Measurements from ENCODE around the gene ACTR8.
A peak's percentile ranks its signal among the peaks of the same experiment; 100 is the strongest.

Gene ACTR8

GRCh38 chr3:53846134-53846850 lies 35.7 kb downstream of the ACTR8 start, which contains the start of the genes CHDH and IL17RB:
TSS of gene CHDH (minus strand) at chr3:53846419. CDS start at chr3:53824008, 22,411 bp downstream.
TSS of gene IL17RB (plus strand) at chr3:53846568. CDS start at chr3:53846589, 21 bp downstream.
- TF ChIP-seq CTCF (IDR thresholded peaks at IDR 0.05), result no peak
- peak; percentile 74 for DNase-seq
- H3K4me1 Mint-ChIP-seq, result peaks cover 24% of the 10 kb centered on the region
- H3K4me3 Mint-ChIP-seq, result peak within 1 kb of the TSS; percentile 81
- H3K9me3 Mint-ChIP-seq, result no peaks in the 10 kb centered on the region
- no peak within 1 kb of the TSS for H3K27ac Mint-ChIP-seq
- H3K36me3 Mint-ChIP-seq (ENCODE audit: low read depth), result no peaks in the 10 kb centered on the region
- peaks cover 50% of the 10 kb centered on the region for H3K27me3 Mint-ChIP-seq (ENCODE audit: low read depth, poor library complexity)

- peak; percentile 60 for DNase-seq
- H3K4me1 Mint-ChIP-seq, result peaks cover 24% of the 10 kb centered on the region
- TF ChIP-seq CTCF (IDR thresholded peaks at IDR 0.05), result no peak
- no peak overlapping the region for H3K27ac Mint-ChIP-seq
- no peaks in the 10 kb centered on the region for H3K36me3 Mint-ChIP-seq (ENCODE audit: low read depth)
- H3K27me3 Mint-ChIP-seq (ENCODE audit: low read depth, poor library complexity), result peaks cover 50% of the 10 kb centered on the region
- no peaks in the 10 kb centered on the region for H3K9me3 Mint-ChIP-seq
- H3K4me3 Mint-ChIP-seq, result peak overlapping the region; percentile 81
Observed at GRCh38 chr3:53845881-53846133, 36.1 kb downstream of the ACTR8 start.

- DNase-seq, result no peak
- no peaks in the 10 kb centered on the region for H3K36me3 Mint-ChIP-seq (ENCODE audit: low read depth)
- no peak overlapping the region for H3K27ac Mint-ChIP-seq
- peaks cover 24% of the 10 kb centered on the region for H3K4me1 Mint-ChIP-seq
- peaks cover 50% of the 10 kb centered on the region for H3K27me3 Mint-ChIP-seq (ENCODE audit: low read depth, poor library complexity)
- peak overlapping the region; percentile 81 for H3K4me3 Mint-ChIP-seq
- no peak for TF ChIP-seq CTCF (IDR thresholded peaks at IDR 0.05)
- H3K9me3 Mint-ChIP-seq, result no peaks in the 10 kb centered on the region
Observed at GRCh38 chr3:53845103-53845880, 36.7 kb downstream of the ACTR8 start.

- Mint-ChIP-seq H3K27ac (no peak overlapping the region), H3K27me3 (ENCODE audit: low read depth, poor library complexity) (peaks cover 47% of the 10 kb centered on the region), H3K9me3 (no peaks in the 10 kb centered on the region), H3K4me3 (peak overlapping the region; percentile 59), H3K36me3 (ENCODE audit: low read depth) (no peaks in the 10 kb centered on the region), H3K4me1 (peaks cover 24% of the 10 kb centered on the region)
- DNase-seq, result no peak
- TF ChIP-seq CTCF (IDR thresholded peaks at IDR 0.05), result no peak
Observed at GRCh38 chr3:53844262-53845102, 37.5 kb downstream of the ACTR8 start.

- no peaks in the 10 kb centered on the region for H3K36me3 Mint-ChIP-seq (ENCODE audit: low read depth)
- H3K27me3 Mint-ChIP-seq (ENCODE audit: low read depth, poor library complexity), result peaks cover 42% of the 10 kb centered on the region
- H3K4me1 Mint-ChIP-seq, result peaks cover 24% of the 10 kb centered on the region
- H3K27ac Mint-ChIP-seq, result peak overlapping the region; percentile 40
- no peak for DNase-seq
- no peak overlapping the region for H3K4me3 Mint-ChIP-seq
- no peaks in the 10 kb centered on the region for H3K9me3 Mint-ChIP-seq
- no peak for TF ChIP-seq CTCF (IDR thresholded peaks at IDR 0.05)
Observed at GRCh38 chr3:53843195-53844177, 38.5 kb downstream of the ACTR8 start.

Measured in nephron progenitor cell (in vitro differentiated cells).